Astrocyte of the spinal cord (primary cell): ENCODE measurements around the gene DLGAP1.

Experiments used
- DNase-seq: peaks from one replicate; pipeline ENCODE4 v3.0.0; 2011; ENCODE audit warnings: low read depth, low spot score
- H3K4me3 ChIP-seq: 2 replicates; pipeline ENCODE4 v1.5.1; 2011; ENCODE audit warnings: low read depth, mild to moderate bottlenecking, low read length, moderate library complexity
- in situ Hi-C: cut with HindIII; loops from 2 replicates; pipeline ENCODE4 v1.10.0; 2017; ENCODE audit warnings: low sequenced_read_pairs
- TF ChIP-seq, protein P1 (sequence below): IDR thresholded peaks from 2 replicates; pipeline ENCODE4 v1.5.1; 2012; ENCODE audit warnings: low read depth, mild to moderate bottlenecking, low read length, inconsistent platforms

The DLGAP1 gene

DNA sequence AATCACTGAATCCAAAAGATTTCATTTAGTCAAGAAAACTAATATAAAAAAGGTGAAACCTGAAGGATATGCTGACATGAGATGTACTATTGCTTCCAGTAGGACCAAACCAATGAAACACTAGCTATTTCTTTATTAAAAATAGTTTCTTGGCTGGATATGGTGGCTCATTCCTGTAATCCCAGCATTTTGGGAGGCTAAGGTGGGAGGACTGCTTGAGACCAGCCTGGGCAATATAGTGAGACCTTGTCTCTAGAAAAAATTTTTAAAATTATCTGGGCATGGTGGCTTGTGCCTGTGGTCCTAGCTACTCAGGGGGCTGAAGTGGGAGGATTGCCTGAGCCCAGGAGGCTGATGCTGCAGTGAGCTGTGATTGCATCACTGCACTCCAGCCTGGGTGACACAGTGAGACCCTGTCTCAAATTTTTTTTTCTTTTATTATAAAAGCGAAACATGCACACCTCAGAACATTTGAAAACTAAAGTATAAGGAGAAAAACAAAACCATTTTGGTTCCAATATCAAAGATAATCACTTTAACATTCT is 738.9 kb downstream of the DLGAP1 start:
- H3K4me3 ChIP-seq: no peak overlapping the region
- no peak for DNase-seq
- TF ChIP-seq, protein P1, sequence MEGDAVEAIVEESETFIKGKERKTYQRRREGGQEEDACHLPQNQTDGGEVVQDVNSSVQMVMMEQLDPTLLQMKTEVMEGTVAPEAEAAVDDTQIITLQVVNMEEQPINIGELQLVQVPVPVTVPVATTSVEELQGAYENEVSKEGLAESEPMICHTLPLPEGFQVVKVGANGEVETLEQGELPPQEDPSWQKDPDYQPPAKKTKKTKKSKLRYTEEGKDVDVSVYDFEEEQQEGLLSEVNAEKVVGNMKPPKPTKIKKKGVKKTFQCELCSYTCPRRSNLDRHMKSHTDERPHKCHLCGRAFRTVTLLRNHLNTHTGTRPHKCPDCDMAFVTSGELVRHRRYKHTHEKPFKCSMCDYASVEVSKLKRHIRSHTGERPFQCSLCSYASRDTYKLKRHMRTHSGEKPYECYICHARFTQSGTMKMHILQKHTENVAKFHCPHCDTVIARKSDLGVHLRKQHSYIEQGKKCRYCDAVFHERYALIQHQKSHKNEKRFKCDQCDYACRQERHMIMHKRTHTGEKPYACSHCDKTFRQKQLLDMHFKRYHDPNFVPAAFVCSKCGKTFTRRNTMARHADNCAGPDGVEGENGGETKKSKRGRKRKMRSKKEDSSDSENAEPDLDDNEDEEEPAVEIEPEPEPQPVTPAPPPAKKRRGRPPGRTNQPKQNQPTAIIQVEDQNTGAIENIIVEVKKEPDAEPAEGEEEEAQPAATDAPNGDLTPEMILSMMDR: no peak
- in situ Hi-C loops: no loop called here

- no peak for DNase-seq
- H3K4me3 ChIP-seq: no peak overlapping the region
- in situ Hi-C loops: no loop called here
- TF ChIP-seq, protein P1: no peak
Observed at GRCh38 chr18:3715231-3716080, 739.7 kb downstream of the DLGAP1 start.

DNA sequence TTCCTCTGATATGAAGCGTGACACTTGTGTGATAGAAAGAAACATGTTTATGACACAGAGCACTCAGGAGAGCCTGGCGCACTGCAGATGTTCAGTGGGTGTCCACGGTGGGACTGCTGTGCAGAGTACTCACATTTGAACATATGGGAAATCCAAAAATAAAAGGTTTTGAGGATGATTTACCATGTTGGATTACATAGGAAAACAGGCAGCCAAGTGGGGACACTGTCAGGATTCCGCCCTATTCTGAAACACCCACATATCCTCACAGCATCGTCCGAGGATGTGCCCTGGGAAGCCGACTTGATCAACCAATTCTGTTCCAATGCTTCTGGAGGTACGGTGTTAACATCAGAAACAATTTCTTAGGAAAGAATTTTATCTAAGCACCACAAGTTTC is 741.4 kb downstream of the DLGAP1 start:
- in situ Hi-C loops: no loop called here
- H3K4me3 ChIP-seq: no peak overlapping the region
- no peak for DNase-seq
- TF ChIP-seq, protein P1: no peak

- no peak for DNase-seq
- TF ChIP-seq, protein P1: no peak
- H3K4me3 ChIP-seq: no peak overlapping the region
- in situ Hi-C loops: no loop called here
Observed at GRCh38 chr18:3713166-3713565, 741.9 kb downstream of the DLGAP1 start.

GRCh38 chr18:3712491-3712890 is 742.6 kb downstream of the DLGAP1 start:
- no peak for DNase-seq
- in situ Hi-C loops: no loop called here
- TF ChIP-seq, protein P1: no peak
- H3K4me3 ChIP-seq: no peak overlapping the region

DNA sequence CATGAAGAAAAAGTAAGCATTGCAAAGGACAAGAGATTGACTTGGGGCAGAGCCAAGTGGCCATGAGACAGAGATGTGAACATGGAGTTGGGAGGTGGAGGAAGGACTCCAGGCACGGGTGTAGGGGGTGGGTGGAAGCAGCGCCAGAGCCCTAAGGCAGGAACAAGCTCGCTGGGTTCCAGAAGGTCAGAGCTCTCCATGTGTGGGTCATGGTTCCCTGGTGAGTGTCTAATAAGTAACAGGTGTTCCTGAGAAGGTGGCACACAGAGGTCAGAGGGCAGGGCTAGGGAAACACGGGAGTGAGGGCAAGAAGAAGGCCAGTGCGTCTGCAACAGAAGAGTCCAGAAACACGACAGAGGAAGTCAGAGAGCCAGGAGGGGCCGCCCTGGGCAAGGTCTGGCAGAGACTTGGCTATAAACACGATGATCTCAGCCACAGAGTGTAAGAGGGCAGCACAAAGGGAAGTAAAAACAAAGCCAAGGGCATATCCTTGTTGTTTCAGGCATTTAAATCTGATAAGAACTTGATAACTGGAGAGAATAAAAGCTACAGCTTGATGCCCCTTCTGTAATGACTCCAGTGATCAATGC is 744.3 kb downstream of the DLGAP1 start:
- DNase-seq: no peak
- H3K4me3 ChIP-seq: no peak overlapping the region
- TF ChIP-seq, protein P1: no peak
- in situ Hi-C loops: no loop called here
